NCI-H2227 (cell line): Measurements from ENCODE around the gene HBQ1.
A peak's percentile ranks its signal among the peaks of the same experiment; 100 is the strongest.
"Not testable (repeated sequence)": the region's sequence is repeated elsewhere in the genome, so short reads cannot be mapped to it uniquely, and the experiment has no call there.

ENCODE experiments used
- DNase-seq: peaks from one replicate; lab custom pipeline; 2025; ENCODE audit not compliant: unreplicated experiment; lab: John Stamatoyannopoulos, UW

HBQ1 gene

GRCh38 chr16:180101-180675 lies at the start of gene HBQ1:
Gene HBQ1, plus strand, starts transcription at chr16:180459. Its CDS starts 28 bp downstream, at chr16:180487.
- peak; percentile 69 for DNase-seq

- DNase-seq = no peak
Measured at GRCh38 chr16:130533-131173, 49.6 kb upstream of the HBQ1 start.

- no peak for DNase-seq
Measured at GRCh38 chr16:132120-132519, 48.1 kb upstream of the HBQ1 start.

- DNase-seq = no peak
Measured at GRCh38 chr16:133716-134115, 46.5 kb upstream of the HBQ1 start.

GRCh38 chr16:138049-138417 lies 42.2 kb upstream of the HBQ1 start:
- DNase-seq = peak; percentile 26

GRCh38 chr16:140175-140857 lies 39.9 kb upstream of the HBQ1 start:
- DNase-seq = no peak

GRCh38 chr16:142405-142967 lies 37.8 kb upstream of the HBQ1 start:
- no peak for DNase-seq

- DNase-seq = no peak
Measured at GRCh38 chr16:143047-143446, 37.2 kb upstream of the HBQ1 start.

GRCh38 chr16:143456-143855 lies 36.8 kb upstream of the HBQ1 start:
- no peak for DNase-seq

GRCh38 chr16:144797-145252 lies 35.4 kb upstream of the HBQ1 start:
- DNase-seq = no peak

- DNase-seq = no peak
Measured at GRCh38 chr16:146646-147045, 33.6 kb upstream of the HBQ1 start.

GRCh38 chr16:149024-149660 lies 31.1 kb upstream of the HBQ1 start:
- no peak for DNase-seq

GRCh38 chr16:152141-153128 lies 27.8 kb upstream of the HBQ1 start, which contains the start of gene HBZ:
Gene HBZ, plus strand, starts transcription at chr16:152644. Its CDS starts 266 bp downstream, at chr16:152910.
- DNase-seq = no peak

GRCh38 chr16:153129-153521 lies 27.1 kb upstream of the HBQ1 start:
- not testable (repeated sequence) for DNase-seq

- DNase-seq = not testable (repeated sequence)
Measured at GRCh38 chr16:153550-154216, 26.6 kb upstream of the HBQ1 start.

GRCh38 chr16:154217-155030 lies 25.8 kb upstream of the HBQ1 start:
- peak; percentile 67 for DNase-seq

GRCh38 chr16:155031-155398 lies 25.2 kb upstream of the HBQ1 start:
- DNase-seq = no peak

- DNase-seq = no peak
Measured at GRCh38 chr16:159136-159849, 21.0 kb upstream of the HBQ1 start.
